ENCODE data around the gene MMP23B.
"Not testable (repeated sequence)": the region's sequence is repeated elsewhere in the genome, so short reads cannot be mapped to it uniquely, and the experiment has no call there.

DNA sequence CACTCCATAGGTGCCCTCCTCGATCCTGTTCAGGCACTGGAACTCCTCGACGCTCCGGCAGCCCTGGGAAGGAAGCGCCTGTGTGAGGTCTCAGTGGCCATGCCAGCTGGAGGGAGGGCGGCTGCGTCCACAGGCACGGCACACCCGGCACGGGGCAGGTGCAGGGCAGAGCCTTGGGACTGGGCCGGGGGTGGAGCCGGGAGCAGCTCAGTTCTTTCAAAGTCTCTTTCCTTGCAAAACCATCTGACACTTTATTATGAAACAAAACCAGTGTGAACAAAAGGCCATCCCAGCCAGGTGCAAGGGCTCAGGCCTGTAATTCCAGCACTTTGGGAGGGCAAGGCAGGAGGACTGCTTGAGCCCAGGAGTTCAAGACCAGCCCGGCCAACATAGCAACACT lies 6.6 kb downstream of the MMP23B start:
- TF ChIP-seq, protein P1, sequence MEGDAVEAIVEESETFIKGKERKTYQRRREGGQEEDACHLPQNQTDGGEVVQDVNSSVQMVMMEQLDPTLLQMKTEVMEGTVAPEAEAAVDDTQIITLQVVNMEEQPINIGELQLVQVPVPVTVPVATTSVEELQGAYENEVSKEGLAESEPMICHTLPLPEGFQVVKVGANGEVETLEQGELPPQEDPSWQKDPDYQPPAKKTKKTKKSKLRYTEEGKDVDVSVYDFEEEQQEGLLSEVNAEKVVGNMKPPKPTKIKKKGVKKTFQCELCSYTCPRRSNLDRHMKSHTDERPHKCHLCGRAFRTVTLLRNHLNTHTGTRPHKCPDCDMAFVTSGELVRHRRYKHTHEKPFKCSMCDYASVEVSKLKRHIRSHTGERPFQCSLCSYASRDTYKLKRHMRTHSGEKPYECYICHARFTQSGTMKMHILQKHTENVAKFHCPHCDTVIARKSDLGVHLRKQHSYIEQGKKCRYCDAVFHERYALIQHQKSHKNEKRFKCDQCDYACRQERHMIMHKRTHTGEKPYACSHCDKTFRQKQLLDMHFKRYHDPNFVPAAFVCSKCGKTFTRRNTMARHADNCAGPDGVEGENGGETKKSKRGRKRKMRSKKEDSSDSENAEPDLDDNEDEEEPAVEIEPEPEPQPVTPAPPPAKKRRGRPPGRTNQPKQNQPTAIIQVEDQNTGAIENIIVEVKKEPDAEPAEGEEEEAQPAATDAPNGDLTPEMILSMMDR (conservative IDR thresholded peaks at IDR 0.05), result not testable (repeated sequence)
- not testable (repeated sequence) for TF ChIP-seq EZH2 (IDR thresholded peaks at IDR 0.05; ENCODE audit: low read depth)

Measured in PC-9 (cell line).